OCI-LY7 (cell line): Measurements from ENCODE around the gene ANKMY1. TPM values are rescaled to one million over a fixed set of nuclear protein-coding genes. Genes with fewer than 3 reads are reported as not detected.

Experiments
- BruUV-seq: library from RNA; stranded (reverse); fragments of 400-500 nt; replicated peaks from 2 replicates; lab custom pipeline; 2021; lab: Mats Ljungman, UMichigan
- CTCF ChIA-PET: fragments of 300-600 bp; sonication (Branson Sonifier 250); formaldehyde crosslinking; loops from one replicate; lab custom pipeline; 2022; ENCODE audit warnings: antibody characterized with exemption; ENCODE audit not compliant: unreplicated experiment; lab: Charles Lee
- POLR2A ChIA-PET: fragments of 300-600 bp; sonication (Branson Sonifier 250); formaldehyde crosslinking; loops from one replicate; lab custom pipeline; 2022; ENCODE audit warnings: antibody characterized with exemption; lab: Charles Lee
- DNase-seq: peaks from one replicate; pipeline ENCODE4 v3.0.0-alpha.2; 2015; ENCODE audit warnings: low spot score
- H2AFZ ChIP-seq: fragments of 200-600 bp; sonication (generic), shearing (Covaris generic); 2 replicates; pipeline ENCODE4 v1.6.1; 2014; ENCODE audit warnings: mild to moderate bottlenecking, antibody characterized with exemption, low read length, moderate library complexity
- H3K27ac ChIP-seq: fragments of 200-600 bp; sonication (generic); 2 replicates; pipeline ENCODE4 v1.5.1; 2014; ENCODE audit warnings: mixed run types, low read depth, mild to moderate bottlenecking, moderate library complexity, low read length, inconsistent platforms; ENCODE audit not compliant: poor library complexity, severe bottlenecking
- H3K36me3 ChIP-seq: fragments of 200-600 bp; sonication (generic); 2 replicates; pipeline ENCODE4 v1.6.1; 2014; ENCODE audit warnings: mild to moderate bottlenecking, antibody characterized with exemption, low read length, moderate library complexity, mixed read lengths; ENCODE audit not compliant: insufficient read depth
- H3K4me1 ChIP-seq: fragments of 200-600 bp; sonication (generic); 2 replicates; pipeline ENCODE4 v1.5.1; 2014; ENCODE audit warnings: mild to moderate bottlenecking, low read length; ENCODE audit not compliant: insufficient read depth, poor library complexity, severe bottlenecking
- H3K4me2 ChIP-seq: fragments of 200-600 bp; sonication (generic); 2 replicates; pipeline ENCODE4 v1.6.1; 2014; ENCODE audit warnings: mild to moderate bottlenecking, low read length
- H3K4me3 ChIP-seq: fragments of 200-600 bp; sonication (generic); 2 replicates; pipeline ENCODE4 v1.5.1; 2014; ENCODE audit warnings: mild to moderate bottlenecking, low read depth, low read length; ENCODE audit not compliant: poor library complexity, severe bottlenecking
- H3K79me2 ChIP-seq: fragments of 200-600 bp; sonication (generic); 2 replicates; pipeline ENCODE4 v1.6.1; 2016; ENCODE audit warnings: low read depth, mild to moderate bottlenecking, low read length, moderate library complexity, mixed read lengths; ENCODE audit not compliant: insufficient read depth
- H3K9me2 ChIP-seq: fragments of 200-600 bp; sonication (generic); 2 replicates; pipeline ENCODE4 v1.6.1; 2016; ENCODE audit warnings: mild to moderate bottlenecking, low read length, mixed read lengths; ENCODE audit not compliant: insufficient read depth
- H3K9me3 ChIP-seq: fragments of 200-600 bp; sonication (generic); 2 replicates; pipeline ENCODE4 v1.6.1; 2014; ENCODE audit warnings: mild to moderate bottlenecking, mixed run types, low read length, mixed read lengths
- H4K20me1 ChIP-seq: fragments of 200-600 bp; sonication (generic); 2 replicates; pipeline ENCODE4 v1.6.1; 2014; ENCODE audit warnings: mild to moderate bottlenecking, antibody characterized with exemption, low read length, moderate library complexity, mixed read lengths; ENCODE audit not compliant: insufficient read depth
- CTCF ChIP-seq: fragments of 200-600 bp; sonication (generic); conservative IDR thresholded peaks from 2 replicates; pipeline ENCODE4 v1.5.1; 2014; ENCODE audit warnings: mild to moderate bottlenecking, antibody characterized with exemption, low read length, moderate library complexity, mixed read lengths
- EZH2phosphoT487 ChIP-seq: fragments of 200-600 bp; sonication (generic); IDR thresholded peaks from 2 replicates; pipeline ENCODE4 v1.6.1; 2018; ENCODE audit warnings: low read depth, borderline replicate concordance, mild to moderate bottlenecking, mixed run types, antibody characterized with exemption, low read length, moderate library complexity, mixed read lengths
- intact Hi-C: fragments of 100-400 bp; cut with micrococcal nuclease; formaldehyde crosslinking; loops from one replicate; pipeline ENCODE4 v1.10.0; 2022; ENCODE audit not compliant: unreplicated experiment
- total RNA-seq, 2 experiments: library from RNA; depleted of rRNA in 1 of 2; stranded (reverse); fragments of >200 nt in 1 of 2; shearing (Covaris generic) in 1 of 2; gene quantifications; 2 replicates each; pipeline ENCODE4 v1.2.3, GENCODE V29; 2014 to 2022

The ANKMY1 gene
- total RNA-seq, 2 experiments from 2014 or later = 30.6 to 65.9 TPM

DNA sequence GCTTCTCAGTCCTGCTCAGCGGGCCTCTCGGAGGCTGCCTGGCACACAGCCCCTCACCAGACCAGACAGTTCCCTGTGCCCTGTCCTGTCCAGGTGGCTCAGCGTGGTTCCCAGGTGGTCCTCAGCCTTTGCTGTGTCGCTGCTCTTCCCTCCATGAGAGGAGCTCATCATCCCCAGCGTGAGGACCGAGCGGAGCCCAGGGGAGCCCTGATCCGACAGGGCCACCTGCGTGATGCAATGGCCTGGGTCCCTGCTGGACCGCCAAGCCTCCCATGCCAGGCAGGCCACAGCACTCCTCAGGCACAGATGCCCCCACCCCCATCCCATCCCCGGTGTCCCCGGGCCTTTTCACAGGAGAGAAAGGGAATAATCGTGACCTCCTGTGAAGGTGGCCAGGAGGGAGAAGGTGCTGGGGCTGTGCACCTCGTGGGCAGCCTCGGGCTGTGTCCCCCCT is 118.1 kb downstream of the ANKMY1 start:
- H3K4me2 ChIP-seq = no peak overlapping the region
- ChIA-PET CTCF (no interaction called here), POLR2A (no interaction called here)
- BruUV-seq = no TSS peak
- DNase-seq = no peak
- intact Hi-C loops = loop anchor here (5.0 to 10.0 kb wide), 2 partner anchors 377 to 415 kb away; partner anchors contain the start of gene NDUFA10
- H3K36me3 ChIP-seq = no peaks in the 10 kb centered on the region
- TF ChIP-seq EZH2phosphoT487 = no peak
- no peak for TF ChIP-seq CTCF
- H3K27ac ChIP-seq = no peak overlapping the region
- H3K79me2 ChIP-seq = no peaks in the 10 kb centered on the region
- no peak overlapping the region for H2AFZ ChIP-seq
- H3K9me2 ChIP-seq = no peaks in the 10 kb centered on the region
- peaks cover 3% of the 10 kb centered on the region; the same call in 1 of the 2 replicates for H4K20me1 ChIP-seq
- H3K4me1 ChIP-seq = peaks cover 2% of the 10 kb centered on the region
- H3K9me3 ChIP-seq = no peaks in the 10 kb centered on the region
- no peak overlapping the region for H3K4me3 ChIP-seq

GRCh38 chr2:240438810-240439697 is 118.7 kb downstream of the ANKMY1 start:
- POLR2A ChIA-PET = no interaction called here
- H3K4me2 ChIP-seq = no peak overlapping the region
- no peak overlapping the region for H3K4me3 ChIP-seq
- H2AFZ ChIP-seq = no peak overlapping the region
- peaks cover 3% of the 10 kb centered on the region; the same call in 1 of the 2 replicates for H4K20me1 ChIP-seq
- H3K9me3 ChIP-seq = no peaks in the 10 kb centered on the region
- H3K4me1 ChIP-seq = peaks cover 6% of the 10 kb centered on the region
- no peaks in the 10 kb centered on the region for H3K79me2 ChIP-seq
- no peaks in the 10 kb centered on the region for H3K9me2 ChIP-seq
- no TSS peak for BruUV-seq
- no peak for DNase-seq
- H3K27ac ChIP-seq = no peak overlapping the region
- CTCF ChIA-PET = no interaction called here
- intact Hi-C loops = loop anchor here (1.0 to 10.0 kb wide), 4 partner anchors 206 to 414 kb away; partner anchors contain the start of gene NDUFA10
- H3K36me3 ChIP-seq = no peaks in the 10 kb centered on the region
- TF ChIP-seq EZH2phosphoT487 (no peak), CTCF (no peak)
